ENCODE measurements around the gene ETV5. TPM values are rescaled to one million over a fixed set of nuclear protein-coding genes. Genes with fewer than 3 reads are reported as not detected.

ETV5 gene
- total and polyA plus RNA-seq, 12 donors, result 1.5 to 12.6 (median 5.3) TPM

- Histone ChIP-seq H3K9me3 (no peaks in the 10 kb centered on the region), H3K27me3 (peaks cover 0 to 7% (median 0%) of the 10 kb centered on the region in 7 donors), H3K4me1 (peaks cover 0 to 4% (median 0%) of the 10 kb centered on the region in 9 donors), H3K27ac (no peak overlapping the region), H3K36me3 (no peaks in the 10 kb centered on the region), H3K4me3 (no peak overlapping the region)
- TF ChIP-seq, protein P1, sequence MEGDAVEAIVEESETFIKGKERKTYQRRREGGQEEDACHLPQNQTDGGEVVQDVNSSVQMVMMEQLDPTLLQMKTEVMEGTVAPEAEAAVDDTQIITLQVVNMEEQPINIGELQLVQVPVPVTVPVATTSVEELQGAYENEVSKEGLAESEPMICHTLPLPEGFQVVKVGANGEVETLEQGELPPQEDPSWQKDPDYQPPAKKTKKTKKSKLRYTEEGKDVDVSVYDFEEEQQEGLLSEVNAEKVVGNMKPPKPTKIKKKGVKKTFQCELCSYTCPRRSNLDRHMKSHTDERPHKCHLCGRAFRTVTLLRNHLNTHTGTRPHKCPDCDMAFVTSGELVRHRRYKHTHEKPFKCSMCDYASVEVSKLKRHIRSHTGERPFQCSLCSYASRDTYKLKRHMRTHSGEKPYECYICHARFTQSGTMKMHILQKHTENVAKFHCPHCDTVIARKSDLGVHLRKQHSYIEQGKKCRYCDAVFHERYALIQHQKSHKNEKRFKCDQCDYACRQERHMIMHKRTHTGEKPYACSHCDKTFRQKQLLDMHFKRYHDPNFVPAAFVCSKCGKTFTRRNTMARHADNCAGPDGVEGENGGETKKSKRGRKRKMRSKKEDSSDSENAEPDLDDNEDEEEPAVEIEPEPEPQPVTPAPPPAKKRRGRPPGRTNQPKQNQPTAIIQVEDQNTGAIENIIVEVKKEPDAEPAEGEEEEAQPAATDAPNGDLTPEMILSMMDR (IDR thresholded peaks at IDR 0.05), result no peak
- DNase-seq (no peak), ATAC-seq (no peak)
- intact Hi-C loops (cut with DNase I), result no loop called here
- 80 to 87% methylated on average over 3 of the region's 3 CpGs for WGBS, 2 donors
Observed at GRCh38 chr3:185997130-185997529, 111.8 kb downstream of the ETV5 start.

Other genes with a start within 250 kb of the ETV5 start
- 10 to 100 TPM; 46.3 to 75.9 (median 52.1) TPM for gene TRA2B, start 171.1 kb downstream of the ETV5 start, total RNA-seq
- gene TRA2B, start 171.1 kb downstream of the ETV5 start, polyA plus RNA-seq, result 10 to 100 TPM; 43.6 to 44.5 TPM